ENCODE results near the gene TMEM201.

The TMEM201 gene

DNA sequence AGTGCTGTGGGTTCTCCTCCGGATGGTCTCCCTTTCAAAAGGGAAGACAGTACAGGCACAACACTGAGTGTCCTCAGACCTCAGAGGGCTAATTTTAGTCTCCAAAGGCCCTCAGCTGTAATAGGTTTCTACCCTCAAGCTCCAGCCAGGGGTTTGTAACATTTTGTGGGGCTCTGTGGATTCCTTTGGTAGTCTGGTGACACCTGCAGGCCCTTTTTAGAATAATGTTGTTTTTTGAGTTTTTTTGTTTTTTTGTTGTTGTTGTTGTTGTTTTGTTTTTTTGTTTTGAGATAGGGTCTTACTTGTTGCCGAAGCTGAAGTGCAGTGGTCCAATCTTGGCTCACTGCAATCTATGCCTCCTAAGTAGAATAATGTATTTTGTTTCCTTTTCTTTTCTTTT, 15.0 kb upstream of the TMEM201 start:
- no peaks in the 10 kb centered on the region for H3K79me2 ChIP-seq (ENCODE audit: low read length)
- H3K36me3 ChIP-seq (replicated peaks; ENCODE audit: insufficient read depth, low read length) = no peaks in the 10 kb centered on the region
- peak; percentile 60 for DNase-seq
- H3K9ac ChIP-seq (ENCODE audit: low read length) = no peak overlapping the region
- H4K20me1 ChIP-seq (ENCODE audit: insufficient read depth, low read length) = no peaks in the 10 kb centered on the region
- no peak overlapping the region for H3K4me2 ChIP-seq (ENCODE audit: low read depth, low read length)
- no peaks in the 10 kb centered on the region for H3K9me3 ChIP-seq (replicated peaks; ENCODE audit: insufficient read depth, low read length)
- TF ChIP-seq, protein P1, sequence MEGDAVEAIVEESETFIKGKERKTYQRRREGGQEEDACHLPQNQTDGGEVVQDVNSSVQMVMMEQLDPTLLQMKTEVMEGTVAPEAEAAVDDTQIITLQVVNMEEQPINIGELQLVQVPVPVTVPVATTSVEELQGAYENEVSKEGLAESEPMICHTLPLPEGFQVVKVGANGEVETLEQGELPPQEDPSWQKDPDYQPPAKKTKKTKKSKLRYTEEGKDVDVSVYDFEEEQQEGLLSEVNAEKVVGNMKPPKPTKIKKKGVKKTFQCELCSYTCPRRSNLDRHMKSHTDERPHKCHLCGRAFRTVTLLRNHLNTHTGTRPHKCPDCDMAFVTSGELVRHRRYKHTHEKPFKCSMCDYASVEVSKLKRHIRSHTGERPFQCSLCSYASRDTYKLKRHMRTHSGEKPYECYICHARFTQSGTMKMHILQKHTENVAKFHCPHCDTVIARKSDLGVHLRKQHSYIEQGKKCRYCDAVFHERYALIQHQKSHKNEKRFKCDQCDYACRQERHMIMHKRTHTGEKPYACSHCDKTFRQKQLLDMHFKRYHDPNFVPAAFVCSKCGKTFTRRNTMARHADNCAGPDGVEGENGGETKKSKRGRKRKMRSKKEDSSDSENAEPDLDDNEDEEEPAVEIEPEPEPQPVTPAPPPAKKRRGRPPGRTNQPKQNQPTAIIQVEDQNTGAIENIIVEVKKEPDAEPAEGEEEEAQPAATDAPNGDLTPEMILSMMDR (IDR thresholded peaks at IDR 0.05; ENCODE audit: low read length) = peak; percentile 51
- TF ChIP-seq EZH2 (optimal IDR thresholded peaks at IDR 0.05; ENCODE audit: low read depth, low read length) = no peak
- H3K9me2 ChIP-seq (replicated peaks; ENCODE audit: insufficient read depth, low read length) = no peaks in the 10 kb centered on the region
- H3F3A ChIP-seq (ENCODE audit: insufficient read depth, low read length) = 0 out of 2 replicates have a peak, but pooled peaks cover 2% of the 10 kb centered on the region
- no peaks in the 10 kb centered on the region for H3K27me3 ChIP-seq (replicated peaks; ENCODE audit: insufficient read depth, low read length)
- no peak overlapping the region for H3K27ac ChIP-seq (ENCODE audit: low read length)
- H2AFZ ChIP-seq (ENCODE audit: low read length) = no peak overlapping the region
- H3K4me1 ChIP-seq (ENCODE audit: low read length) = no peaks in the 10 kb centered on the region
- H3K4me3 ChIP-seq (ENCODE audit: low read length) = no peak overlapping the region

DNA sequence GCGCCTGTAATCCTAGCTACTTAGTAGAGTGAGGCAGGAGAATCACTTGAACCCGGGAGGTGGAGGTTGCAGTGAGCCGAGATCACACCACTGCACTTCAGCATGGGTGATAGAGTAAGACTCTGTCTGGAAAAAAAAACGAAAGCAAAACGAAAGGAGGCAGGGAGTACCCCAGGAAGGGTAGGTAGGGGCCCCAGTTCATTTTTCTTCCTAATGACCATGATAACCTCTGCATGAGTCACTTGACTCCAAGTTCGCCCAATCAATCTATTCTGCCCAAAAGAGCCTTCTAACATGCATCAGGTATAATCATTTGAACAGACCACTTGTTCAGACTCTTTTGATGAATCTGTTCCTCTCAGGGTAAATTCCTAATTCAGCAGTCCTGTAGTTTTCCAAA, 13.2 kb upstream of the TMEM201 start:
- Histone ChIP-seq H2AFZ (ENCODE audit: low read length) (no peak overlapping the region), H3K36me3 (replicated peaks; ENCODE audit: insufficient read depth, low read length) (no peaks in the 10 kb centered on the region), H3K4me3 (ENCODE audit: low read length) (no peak overlapping the region), H3K79me2 (ENCODE audit: low read length) (no peaks in the 10 kb centered on the region), H3F3A (ENCODE audit: insufficient read depth, low read length) (0 out of 2 replicates have a peak, but pooled peaks cover 2% of the 10 kb centered on the region), H3K4me1 (ENCODE audit: low read length) (no peaks in the 10 kb centered on the region), H3K4me2 (ENCODE audit: low read depth, low read length) (no peak overlapping the region), H3K9me3 (replicated peaks; ENCODE audit: insufficient read depth, low read length) (no peaks in the 10 kb centered on the region), H3K9me2 (replicated peaks; ENCODE audit: insufficient read depth, low read length) (no peaks in the 10 kb centered on the region), H4K20me1 (ENCODE audit: insufficient read depth, low read length) (no peaks in the 10 kb centered on the region), H3K27me3 (replicated peaks; ENCODE audit: insufficient read depth, low read length) (no peaks in the 10 kb centered on the region), H3K27ac (ENCODE audit: low read length) (no peak overlapping the region), H3K9ac (ENCODE audit: low read length) (no peak overlapping the region)
- DNase-seq = no peak
- TF ChIP-seq EZH2 (optimal IDR thresholded peaks at IDR 0.05; ENCODE audit: low read depth, low read length) = no peak
- TF ChIP-seq EZH2phosphoT487 (IDR thresholded peaks at IDR 0.05; ENCODE audit: low read length) = no peak
- TF ChIP-seq, protein P1 (IDR thresholded peaks at IDR 0.05; ENCODE audit: low read length) = no peak

DNA sequence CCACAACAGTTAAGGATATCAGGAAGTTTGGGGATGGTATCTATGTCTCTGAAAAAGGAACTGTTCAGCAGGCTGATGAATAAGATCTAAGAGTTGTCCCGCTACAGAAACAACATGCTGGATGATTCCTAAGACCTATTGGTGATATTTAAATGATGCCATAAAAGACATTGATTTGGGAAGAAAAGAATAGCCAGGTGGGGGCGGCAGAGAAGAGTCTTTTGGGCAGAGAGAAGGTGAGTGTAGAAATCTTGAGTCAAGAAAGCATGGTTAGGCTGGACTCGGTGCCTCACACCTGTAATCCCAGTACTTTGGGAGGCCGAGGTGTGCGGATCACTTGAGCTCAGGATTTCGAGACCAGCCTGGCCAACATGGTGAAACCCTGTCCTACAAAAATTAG, 11.8 kb upstream of the TMEM201 start:
- TF ChIP-seq, protein P1 (IDR thresholded peaks at IDR 0.05; ENCODE audit: low read length) = 0 out of 2 replicates have a peak, but pooled peaks have one; percentile 10
- TF ChIP-seq EZH2 (optimal IDR thresholded peaks at IDR 0.05; ENCODE audit: low read depth, low read length) (no peak), EZH2phosphoT487 (IDR thresholded peaks at IDR 0.05; ENCODE audit: low read length) (no peak)
- no peak overlapping the region for H3K27ac ChIP-seq (ENCODE audit: low read length)
- H3K36me3 ChIP-seq (replicated peaks; ENCODE audit: insufficient read depth, low read length) = no peaks in the 10 kb centered on the region

More for the DNA sequence above, 11.8 kb upstream of the TMEM201 start:
- Histone ChIP-seq H3F3A (ENCODE audit: insufficient read depth, low read length) (0 out of 2 replicates have a peak, but pooled peaks cover 2% of the 10 kb centered on the region), H4K20me1 (ENCODE audit: insufficient read depth, low read length) (no peaks in the 10 kb centered on the region), H3K27me3 (replicated peaks; ENCODE audit: insufficient read depth, low read length) (no peaks in the 10 kb centered on the region), H3K4me3 (ENCODE audit: low read length) (no peak overlapping the region), H3K4me1 (ENCODE audit: low read length) (no peaks in the 10 kb centered on the region), H3K9me3 (replicated peaks; ENCODE audit: insufficient read depth, low read length) (no peaks in the 10 kb centered on the region), H3K9me2 (replicated peaks; ENCODE audit: insufficient read depth, low read length) (no peaks in the 10 kb centered on the region), H3K9ac (ENCODE audit: low read length) (no peak overlapping the region), H2AFZ (ENCODE audit: low read length) (no peak overlapping the region), H3K4me2 (ENCODE audit: low read depth, low read length) (no peak overlapping the region), H3K79me2 (ENCODE audit: low read length) (no peaks in the 10 kb centered on the region)
- no peak for DNase-seq

Measured in MM.1S (cell line).